IPS-20b (cell line): ENCODE measurements around the gene BORCS6.

Experiments
- H3K27ac ChIP-seq: one replicate; pipeline ENCODE4 v1.5.1; 2013; ENCODE audit warnings: low read length
- H3K27me3 ChIP-seq: 2 replicates; pipeline ENCODE4 v1.6.1; 2013; ENCODE audit warnings: mild to moderate bottlenecking, low read length, inconsistent platforms; ENCODE audit not compliant: insufficient read depth
- H3K36me3 ChIP-seq: 2 replicates; pipeline ENCODE4 v1.6.1; 2013; ENCODE audit warnings: low read depth, mild to moderate bottlenecking, inconsistent platforms, low read length, moderate library complexity; ENCODE audit not compliant: insufficient read depth
- H3K4me1 ChIP-seq: 2 replicates; pipeline ENCODE4 v1.6.1; 2013; ENCODE audit warnings: mild to moderate bottlenecking, control low read depth, inconsistent platforms, low read length, moderate library complexity; ENCODE audit not compliant: insufficient read depth
- H3K4me3 ChIP-seq: 2 replicates; pipeline ENCODE4 v1.5.1; 2013; ENCODE audit warnings: mild to moderate bottlenecking, low read length, inconsistent platforms
- H3K9ac ChIP-seq: 2 replicates; pipeline ENCODE4 v1.6.1; 2013; ENCODE audit warnings: low read depth, mild to moderate bottlenecking, inconsistent platforms, low read length, moderate library complexity
- H3K9me3 ChIP-seq: 2 replicates; pipeline ENCODE4 v1.6.1; 2013; ENCODE audit warnings: mild to moderate bottlenecking, low read depth, low read length, inconsistent platforms; ENCODE audit not compliant: insufficient read depth

Gene BORCS6

GRCh38 chr17:8163978-8164814, 25.8 kb downstream of the BORCS6 start:
- Histone ChIP-seq H3K4me1 (peaks cover 20% of the 10 kb centered on the region), H3K9ac (peak overlapping the region; percentile 99; the same call in 1 of the 2 replicates), H3K27me3 (no peaks in the 10 kb centered on the region), H3K4me3 (peak overlapping the region; percentile 84; the same call in 1 of the 2 replicates), H3K36me3 (peaks cover 22% of the 10 kb centered on the region), H3K9me3 (no peaks in the 10 kb centered on the region), H3K27ac (peak overlapping the region; percentile 99)

- Histone ChIP-seq H3K4me3 (peak overlapping the region; percentile 84), H3K27ac (peak overlapping the region; percentile 99), H3K27me3 (no peaks in the 10 kb centered on the region), H3K9ac (peak overlapping the region; percentile 99), H3K36me3 (peaks cover 22% of the 10 kb centered on the region), H3K9me3 (no peaks in the 10 kb centered on the region), H3K4me1 (peaks cover 20% of the 10 kb centered on the region)
Observed at GRCh38 chr17:8162997-8163977, 26.7 kb downstream of the BORCS6 start.

- no peaks in the 10 kb centered on the region for H3K27me3 ChIP-seq
- peaks cover 22% of the 10 kb centered on the region for H3K36me3 ChIP-seq
- peak within 1 kb of the TSS; percentile 84 for H3K4me3 ChIP-seq
- H3K9me3 ChIP-seq, result no peaks in the 10 kb centered on the region
- peak within 1 kb of the TSS; percentile 99 for H3K9ac ChIP-seq
- H3K27ac ChIP-seq, result peak within 1 kb of the TSS; percentile 99
- H3K4me1 ChIP-seq, result peaks cover 20% of the 10 kb centered on the region
Observed at GRCh38 chr17:8162233-8162996, 27.6 kb downstream of the BORCS6 start, which contains the start of gene VAMP2. Gene VAMP2 (minus strand): TSS chr17:8162948. CDS start chr17:8162879, 69 bp downstream.

GRCh38 chr17:8161289-8162232, 28.4 kb downstream of the BORCS6 start:
- H3K4me1 ChIP-seq, result peaks cover 20% of the 10 kb centered on the region
- H3K9me3 ChIP-seq, result no peaks in the 10 kb centered on the region
- H3K27me3 ChIP-seq, result no peaks in the 10 kb centered on the region
- H3K4me3 ChIP-seq, result peak overlapping the region; percentile 83
- H3K9ac ChIP-seq, result peak overlapping the region; percentile 87
- peaks cover 22% of the 10 kb centered on the region for H3K36me3 ChIP-seq
- H3K27ac ChIP-seq, result peak overlapping the region; percentile 57

GRCh38 chr17:8160741-8161221, 29.2 kb downstream of the BORCS6 start:
- peaks cover 22% of the 10 kb centered on the region for H3K36me3 ChIP-seq
- H3K27ac ChIP-seq, result no peak overlapping the region
- no peaks in the 10 kb centered on the region for H3K27me3 ChIP-seq
- H3K4me3 ChIP-seq, result no peak overlapping the region
- H3K4me1 ChIP-seq, result peaks cover 20% of the 10 kb centered on the region
- H3K9ac ChIP-seq, result no peak overlapping the region; the same call in 1 of the 2 replicates
- H3K9me3 ChIP-seq, result no peaks in the 10 kb centered on the region

GRCh38 chr17:8160224-8160577, 29.8 kb downstream of the BORCS6 start:
- Histone ChIP-seq H3K4me3 (no peak overlapping the region), H3K27ac (no peak overlapping the region), H3K4me1 (peaks cover 25% of the 10 kb centered on the region), H3K27me3 (no peaks in the 10 kb centered on the region), H3K36me3 (peaks cover 22% of the 10 kb centered on the region), H3K9me3 (no peaks in the 10 kb centered on the region), H3K9ac (no peak overlapping the region)

GRCh38 chr17:8159459-8160223, 30.3 kb downstream of the BORCS6 start:
- Histone ChIP-seq H3K9ac (no peak overlapping the region), H3K36me3 (peaks cover 22% of the 10 kb centered on the region), H3K27me3 (no peaks in the 10 kb centered on the region), H3K9me3 (no peaks in the 10 kb centered on the region), H3K4me1 (peaks cover 24% of the 10 kb centered on the region), H3K27ac (no peak overlapping the region), H3K4me3 (no peak overlapping the region)

- Histone ChIP-seq H3K9ac (no peak overlapping the region), H3K27ac (no peak overlapping the region), H3K4me1 (peaks cover 21% of the 10 kb centered on the region), H3K27me3 (no peaks in the 10 kb centered on the region), H3K4me3 (no peak overlapping the region), H3K36me3 (peaks cover 22% of the 10 kb centered on the region), H3K9me3 (no peaks in the 10 kb centered on the region)
Observed at GRCh38 chr17:8159032-8159400, 31.0 kb downstream of the BORCS6 start.

- Histone ChIP-seq H3K27ac (no peak overlapping the region), H3K9me3 (no peaks in the 10 kb centered on the region), H3K4me1 (peaks cover 17% of the 10 kb centered on the region), H3K4me3 (no peak overlapping the region), H3K27me3 (no peaks in the 10 kb centered on the region), H3K9ac (no peak overlapping the region), H3K36me3 (peaks cover 22% of the 10 kb centered on the region)
Observed at GRCh38 chr17:8158267-8159031, 31.5 kb downstream of the BORCS6 start.
